Ascending aorta (tissue), 2 donors: Measurements from ENCODE around the gene RBM48. TPM values are rescaled to one million over a fixed set of nuclear protein-coding genes. Genes with fewer than 3 reads are reported as not detected.

ENCODE experiments used
- DNase-seq, 2 donors: peaks; one replicate each; pipeline ENCODE4 v3.0.0-alpha.2; 2019; ENCODE audit warnings: low spot score in 2 of 2
- H3K27ac ChIP-seq, 2 donors: fragments of 200-600 bp; sonication (generic); one replicate each; pipeline ENCODE4 v1.5.1; 2016 to 2017; ENCODE audit warnings: mild to moderate bottlenecking in 1 of 2
- H3K27me3 ChIP-seq: fragments of 200-600 bp; sonication (generic); one replicate; pipeline ENCODE4 v1.5.1; 2017
- H3K36me3 ChIP-seq, 2 donors: fragments of 200-600 bp; sonication (generic); one replicate each; pipeline ENCODE4 v1.5.1; 2016
- H3K4me1 ChIP-seq, 2 donors: fragments of 200-600 bp; sonication (generic); one replicate each; pipeline ENCODE4 v1.5.1; 2016 to 2017; ENCODE audit warnings: mild to moderate bottlenecking in 1 of 2
- H3K4me3 ChIP-seq, 2 donors: fragments of 200-600 bp; sonication (generic); one replicate each; pipeline ENCODE4 v1.5.1; 2016 to 2017; ENCODE audit warnings: mild to moderate bottlenecking in 1 of 2
- H3K9me3 ChIP-seq, 2 donors: fragments of 200-600 bp; sonication (generic); one replicate each; pipeline ENCODE4 v1.5.1; 2016
- intact Hi-C: fragments of 100-400 bp; cut with DNase I; formaldehyde crosslinking; loops from one replicate; pipeline ENCODE4 v1.15.1; 2023
- total RNA-seq: library from RNA; depleted of rRNA; stranded (reverse); fragments of >200 nt; gene quantifications from one replicate; pipeline ENCODE4 v1.1.0, GENCODE V29; 2016
- TF ChIP-seq, protein P1 (sequence below), 3 experiments: fragments of 200-600 bp in 2 of 3; fragments of 450-650 bp in 1 of 3; sonication (generic) in 2 of 3; IDR thresholded peaks; one replicate each; pipeline ENCODE4 v1.5.1; 2016 to 2019; ENCODE audit warnings: antibody characterized with exemption in 3 of 3, mild to moderate bottlenecking in 1 of 3, moderate library complexity in 1 of 3

Gene RBM48
- total RNA-seq, 1 donor from 2014 or later = 2.2 TPM

- H3K36me3 ChIP-seq = peaks cover 53 to 76% of the 10 kb centered on the region in 2 donors
Observed at GRCh38 chr7:92567460-92567859, 38.9 kb downstream of the RBM48 start.

DNA sequence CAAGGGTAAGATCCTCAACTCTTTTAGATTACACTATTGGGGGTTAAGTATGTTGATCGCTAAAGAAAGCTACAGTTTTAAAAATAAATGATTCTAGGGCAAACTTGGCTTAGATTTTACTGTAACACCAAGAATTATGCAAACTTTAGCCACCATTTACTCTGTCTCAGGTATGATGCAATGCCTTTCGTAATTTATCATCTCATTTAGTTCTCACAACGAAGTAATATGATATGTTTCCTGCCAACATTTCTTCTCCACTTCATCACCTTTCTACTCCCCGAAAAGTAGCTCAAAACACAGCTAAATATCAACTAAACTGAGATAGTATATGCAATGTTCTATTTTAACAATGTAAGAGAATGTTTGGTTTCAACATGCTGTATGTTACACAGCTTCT lies 40.5 kb downstream of the RBM48 start:
- H3K27ac ChIP-seq = no peak overlapping the region
- H3K4me3 ChIP-seq = no peak overlapping the region
- no peaks in the 10 kb centered on the region for H3K4me1 ChIP-seq
- H3K9me3 ChIP-seq = no peaks in the 10 kb centered on the region
- peaks cover 55 to 80% of the 10 kb centered on the region in 2 donors for H3K36me3 ChIP-seq
- no peaks in the 10 kb centered on the region for H3K27me3 ChIP-seq
- intact Hi-C loops = no loop called here
- no peak for DNase-seq
- TF ChIP-seq, protein P1, sequence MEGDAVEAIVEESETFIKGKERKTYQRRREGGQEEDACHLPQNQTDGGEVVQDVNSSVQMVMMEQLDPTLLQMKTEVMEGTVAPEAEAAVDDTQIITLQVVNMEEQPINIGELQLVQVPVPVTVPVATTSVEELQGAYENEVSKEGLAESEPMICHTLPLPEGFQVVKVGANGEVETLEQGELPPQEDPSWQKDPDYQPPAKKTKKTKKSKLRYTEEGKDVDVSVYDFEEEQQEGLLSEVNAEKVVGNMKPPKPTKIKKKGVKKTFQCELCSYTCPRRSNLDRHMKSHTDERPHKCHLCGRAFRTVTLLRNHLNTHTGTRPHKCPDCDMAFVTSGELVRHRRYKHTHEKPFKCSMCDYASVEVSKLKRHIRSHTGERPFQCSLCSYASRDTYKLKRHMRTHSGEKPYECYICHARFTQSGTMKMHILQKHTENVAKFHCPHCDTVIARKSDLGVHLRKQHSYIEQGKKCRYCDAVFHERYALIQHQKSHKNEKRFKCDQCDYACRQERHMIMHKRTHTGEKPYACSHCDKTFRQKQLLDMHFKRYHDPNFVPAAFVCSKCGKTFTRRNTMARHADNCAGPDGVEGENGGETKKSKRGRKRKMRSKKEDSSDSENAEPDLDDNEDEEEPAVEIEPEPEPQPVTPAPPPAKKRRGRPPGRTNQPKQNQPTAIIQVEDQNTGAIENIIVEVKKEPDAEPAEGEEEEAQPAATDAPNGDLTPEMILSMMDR (IDR thresholded peaks at IDR 0.05) = no peak

More at GRCh38 chr7:92567460-92567859, 38.9 kb downstream of the RBM48 start:
- H3K4me1 ChIP-seq = no peaks in the 10 kb centered on the region
- H3K4me3 ChIP-seq = no peak overlapping the region
- H3K27ac ChIP-seq = no peak overlapping the region
- no peaks in the 10 kb centered on the region for H3K9me3 ChIP-seq
- DNase-seq = no peak
- H3K27me3 ChIP-seq = no peaks in the 10 kb centered on the region
- intact Hi-C loops = no loop called here
- TF ChIP-seq, protein P1 (IDR thresholded peaks at IDR 0.05) = no peak

DNA sequence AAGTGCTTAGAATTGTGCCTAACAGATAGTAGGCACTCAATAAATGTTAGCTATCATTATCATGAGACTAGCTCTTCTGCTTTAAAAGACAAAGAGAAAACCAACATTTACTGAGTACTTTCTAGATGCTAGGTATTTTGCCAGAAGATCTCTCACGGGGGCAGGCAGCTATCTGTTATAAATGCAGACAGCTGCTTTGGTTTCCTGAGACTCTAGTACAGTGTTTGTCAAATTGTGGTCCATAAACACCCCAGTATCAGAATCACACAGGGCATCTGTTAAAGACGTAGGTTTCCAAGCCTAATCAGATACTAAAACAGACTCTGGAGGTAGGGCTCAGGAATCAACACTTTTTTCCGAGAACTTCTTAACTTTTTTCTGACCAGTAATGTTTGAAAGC lies 47.7 kb downstream of the RBM48 start:
- intact Hi-C loops = no loop called here
- Histone ChIP-seq H3K9me3 (no peaks in the 10 kb centered on the region), H3K27me3 (no peaks in the 10 kb centered on the region), H3K4me3 (no peak overlapping the region), H3K36me3 (peaks cover 65 to 90% of the 10 kb centered on the region in 2 donors), H3K27ac (no peak overlapping the region), H3K4me1 (no peaks in the 10 kb centered on the region)
- TF ChIP-seq, protein P1 (IDR thresholded peaks at IDR 0.05) = no peak
- DNase-seq = no peak

DNA sequence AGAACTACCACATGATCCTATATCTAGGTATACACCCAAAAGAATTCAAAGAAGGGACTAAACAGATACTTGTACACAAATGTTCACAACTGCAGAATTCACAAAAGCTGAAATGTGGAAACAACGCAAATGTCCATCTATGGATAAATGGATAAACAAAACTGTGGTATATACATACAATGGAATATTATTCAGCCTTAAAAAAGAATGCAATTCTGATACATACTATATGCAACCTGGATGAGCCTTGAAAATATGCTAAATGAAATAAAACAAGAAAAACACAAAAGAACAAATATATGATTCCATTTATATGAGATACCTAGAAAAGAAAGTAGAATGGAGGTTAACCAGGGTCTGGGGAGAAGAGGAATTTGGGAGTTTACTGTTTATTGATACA lies 54.4 kb downstream of the RBM48 start:
- Histone ChIP-seq H3K4me3 (no peak overlapping the region), H3K27me3 (no peaks in the 10 kb centered on the region), H3K36me3 (peaks cover 27 to 31% of the 10 kb centered on the region in 2 donors), H3K9me3 (peaks cover 0 to 3% of the 10 kb centered on the region in 2 donors), H3K4me1 (peaks cover 0 to 11% of the 10 kb centered on the region in 2 donors), H3K27ac (no peak overlapping the region)
- intact Hi-C loops = no loop called here
- no peak for DNase-seq
- TF ChIP-seq, protein P1 (IDR thresholded peaks at IDR 0.05) = no peak

- Histone ChIP-seq H3K4me3 (no peak overlapping the region), H3K27ac (no peak overlapping the region), H3K27me3 (no peaks in the 10 kb centered on the region), H3K9me3 (peaks cover 0 to 3% of the 10 kb centered on the region in 2 donors), H3K36me3 (peaks cover 7 to 11% of the 10 kb centered on the region in 2 donors), H3K4me1 (peaks cover 0 to 24% of the 10 kb centered on the region in 2 donors)
- DNase-seq = no peak
- intact Hi-C loops = loop anchor here (5.0 kb wide), 1 partner anchor 58 kb away; the partner anchor contains the start of genes PEX1 and RBM48
- TF ChIP-seq, protein P1 (IDR thresholded peaks at IDR 0.05) = no peak
Observed at GRCh38 chr7:92584953-92585352, 56.4 kb downstream of the RBM48 start.

DNA sequence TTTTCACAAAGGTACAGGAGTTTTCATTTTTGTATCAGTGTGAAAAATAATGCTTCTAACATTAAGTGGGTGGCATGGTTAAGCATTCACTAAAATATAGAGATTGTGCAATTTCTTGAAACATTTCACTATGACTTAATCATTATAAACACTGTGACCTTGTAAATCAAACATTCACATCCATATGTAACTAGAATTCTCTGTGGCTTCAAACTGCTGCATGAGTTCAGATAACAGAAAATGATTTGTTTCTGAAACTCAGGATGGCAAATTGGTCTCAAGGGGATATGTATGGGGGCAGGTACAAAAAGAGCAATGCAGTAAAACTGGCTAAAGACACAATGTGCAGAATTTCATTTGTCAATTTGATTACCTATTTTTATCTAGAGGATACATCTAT lies 57.8 kb downstream of the RBM48 start:
- no peak for DNase-seq
- no peaks in the 10 kb centered on the region for H3K36me3 ChIP-seq
- TF ChIP-seq, protein P1 (IDR thresholded peaks at IDR 0.05) = no peak
- no peak overlapping the region for H3K27ac ChIP-seq
- H3K4me1 ChIP-seq = peaks cover 0 to 24% of the 10 kb centered on the region in 2 donors
- H3K27me3 ChIP-seq = no peaks in the 10 kb centered on the region
- H3K9me3 ChIP-seq = peaks cover 0 to 3% of the 10 kb centered on the region in 2 donors
- intact Hi-C loops = loop anchor here (5.0 kb wide), 1 partner anchor 59 kb away; the partner anchor contains the start of genes PEX1 and RBM48
- no peak overlapping the region for H3K4me3 ChIP-seq
